ENCODE results near the gene DNAJC17. TPM values are rescaled to one million over a fixed set of nuclear protein-coding genes. Genes with fewer than 3 reads are reported as not detected.

Gene DNAJC17
- total RNA-seq, 1 donor from 2014 or later: 15.5 TPM

DNA sequence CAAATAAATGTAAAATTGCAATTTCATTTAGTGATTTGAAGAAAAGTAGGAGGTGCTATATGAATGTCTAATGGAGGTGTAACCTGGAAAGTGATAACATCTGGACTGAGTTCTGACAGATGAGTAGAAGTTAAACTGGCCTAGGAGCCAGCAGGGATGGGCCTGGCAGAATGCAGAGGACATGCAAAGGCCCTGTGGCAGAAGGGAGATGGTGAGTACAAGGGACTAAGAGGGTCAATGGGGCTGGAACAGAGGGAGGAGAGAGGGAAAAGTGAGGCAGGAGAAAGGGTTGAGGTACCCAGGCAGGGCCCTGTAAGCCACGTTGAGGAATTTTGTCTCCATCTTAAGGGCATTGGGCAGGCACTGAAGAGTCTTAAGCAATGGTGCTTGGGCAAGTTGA is 24.6 kb upstream of the DNAJC17 start:
- FAIRE-seq: no peak
- DNase-seq (ENCODE audit: low spot score in 2 of 2): no peak

DNA sequence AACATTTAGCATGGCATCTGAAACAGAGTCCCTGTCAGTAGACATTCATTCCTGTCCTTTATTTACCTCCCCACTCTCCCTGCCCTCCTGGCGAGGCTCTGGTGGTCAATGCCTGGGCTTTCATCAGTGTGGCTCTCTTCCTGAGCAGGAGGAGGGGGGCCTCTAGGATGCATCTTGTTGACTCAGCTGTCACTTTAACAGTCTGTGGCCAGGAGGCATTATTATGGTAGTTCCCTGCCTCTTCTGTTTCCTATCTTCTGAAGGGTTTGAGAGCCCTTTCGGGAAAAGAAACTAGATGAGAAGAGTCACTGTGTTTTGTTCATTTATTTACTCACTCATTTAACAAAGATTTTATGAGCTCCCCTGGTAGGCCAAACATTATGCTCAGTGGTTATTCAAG is 23.6 kb upstream of the DNAJC17 start:
- FAIRE-seq: no peak
- no peak for DNase-seq (ENCODE audit: low spot score in 2 of 2)

DNA sequence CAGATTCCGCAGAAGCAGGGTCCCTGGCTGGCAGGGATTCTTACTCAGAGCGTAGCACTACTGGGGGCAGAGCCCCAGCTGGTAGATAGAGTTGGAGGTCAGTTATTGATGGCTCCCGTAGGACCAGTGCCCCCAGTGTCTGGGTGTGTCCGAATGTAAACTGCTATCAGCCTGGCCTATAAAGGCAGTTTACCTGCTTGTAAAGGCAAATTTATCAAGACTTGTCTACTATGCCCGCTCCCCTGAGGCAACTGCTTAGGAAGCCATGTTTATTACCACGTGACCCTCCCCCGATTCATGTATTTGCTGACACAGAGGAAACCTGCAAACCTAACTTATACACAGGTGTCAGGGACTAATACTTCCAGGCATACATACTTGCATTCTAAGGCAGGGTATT is 21.8 kb upstream of the DNAJC17 start:
- no peak for FAIRE-seq

DNA sequence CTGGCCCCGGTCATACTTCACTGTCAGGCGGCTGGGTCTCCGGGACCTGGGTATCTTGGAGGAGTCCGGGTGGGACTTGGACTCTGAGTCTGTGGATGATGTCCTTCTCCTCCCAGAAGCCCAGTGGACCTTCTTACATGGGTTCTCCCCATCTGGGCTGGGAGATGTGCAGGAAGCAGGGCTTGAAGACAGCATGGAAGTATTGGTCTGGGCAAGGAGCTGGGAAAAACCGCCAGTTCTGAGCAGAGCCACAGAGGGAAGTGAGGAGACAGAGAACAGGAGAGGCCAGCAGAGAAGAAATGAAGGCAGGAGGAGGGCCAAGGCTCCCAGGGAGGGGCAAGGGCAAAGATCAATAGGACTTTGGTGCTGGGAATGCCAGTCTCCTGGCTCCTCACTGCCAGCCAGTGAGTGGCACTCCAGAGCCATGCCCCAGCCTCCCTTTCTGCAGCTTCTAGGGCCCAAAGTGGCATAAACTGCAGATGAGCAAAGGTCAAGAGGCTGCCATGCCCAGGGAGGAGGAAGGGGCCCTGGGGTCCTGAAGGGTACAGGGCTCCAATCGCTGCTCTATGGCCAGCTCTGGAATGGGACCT is 21.3 kb upstream of the DNAJC17 start, which contains the start of gene PPP1R14D:
TSS of gene PPP1R14D (minus strand) at position 262 of the 590 bp plus-strand sequence. CDS start at position 195, 67 bp downstream.
- FAIRE-seq (no peak), DNase-seq (ENCODE audit: low spot score in 2 of 2) (no peak)

More for the DNA sequence above, 21.8 kb upstream of the DNAJC17 start:
- no peak for DNase-seq (ENCODE audit: low spot score in 2 of 2)

DNA sequence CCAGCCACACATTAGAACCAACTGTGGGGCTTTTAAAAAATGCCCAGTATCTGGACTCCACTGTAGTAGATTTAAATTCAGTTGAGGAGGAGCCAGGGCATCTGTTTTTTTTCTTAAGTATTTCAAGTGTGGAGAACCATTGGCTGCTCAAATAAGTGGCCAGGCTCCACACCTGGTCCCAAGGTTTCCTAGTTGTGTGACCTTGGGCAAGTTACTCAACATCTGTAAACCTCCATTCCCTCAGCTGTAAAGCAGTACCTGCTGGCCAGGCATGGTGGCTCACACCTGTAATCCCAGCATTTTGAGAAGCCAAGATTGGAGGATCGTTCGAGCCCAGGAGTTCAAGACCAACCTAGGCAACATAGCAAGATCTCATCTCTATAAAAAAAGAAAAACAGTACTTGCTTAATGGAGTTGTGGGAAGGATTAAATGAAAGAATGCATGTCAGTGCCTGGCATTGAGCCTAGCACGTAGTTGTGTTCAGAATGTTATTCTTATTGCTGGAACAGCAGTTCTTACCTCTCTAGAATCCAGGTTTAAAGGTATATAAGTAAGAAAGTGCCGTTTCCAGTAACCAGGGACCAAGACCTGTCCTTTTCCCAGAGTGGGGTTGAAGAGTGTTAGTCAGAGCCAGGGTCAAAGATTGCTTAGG is 19.3 kb upstream of the DNAJC17 start:
- no peak for FAIRE-seq

DNA sequence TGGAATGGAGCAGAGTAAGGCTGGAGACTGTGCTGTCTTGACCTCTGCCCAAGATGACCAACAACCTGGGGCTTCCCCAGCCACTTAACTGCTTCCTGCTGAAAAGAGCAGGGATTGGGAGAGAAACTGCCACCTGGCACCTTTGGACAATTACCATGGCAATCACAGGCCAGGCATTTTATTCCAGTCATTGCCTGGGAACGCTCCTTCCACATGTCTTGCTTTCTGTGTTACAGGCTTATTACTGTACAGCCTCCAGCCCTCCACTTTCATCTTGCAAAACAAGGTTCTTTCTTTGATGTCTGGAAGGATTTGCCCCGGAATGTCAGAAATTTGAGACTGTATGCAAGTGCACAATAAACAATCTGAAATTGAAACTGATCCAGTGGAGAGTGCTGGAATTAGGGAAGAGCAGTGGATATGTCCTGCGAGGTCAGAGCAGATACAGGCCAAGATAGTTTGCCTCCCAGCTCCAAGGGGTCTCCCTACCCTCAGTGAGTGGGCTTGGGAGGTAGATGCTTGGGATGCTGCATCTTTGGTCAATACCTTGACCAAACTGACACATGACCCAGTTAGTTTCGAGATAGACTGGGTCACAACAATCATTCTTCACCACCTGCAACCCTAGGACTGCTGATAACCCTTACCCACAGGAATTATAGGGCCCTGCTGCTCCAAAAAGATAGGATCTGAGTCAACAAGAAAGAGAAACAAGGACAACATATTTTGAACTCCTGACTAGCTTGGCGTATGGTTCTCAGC is 18.6 kb upstream of the DNAJC17 start:
- no peak for DNase-seq (ENCODE audit: low spot score in 2 of 2)
- no peak for FAIRE-seq

More for the DNA sequence above, 19.3 kb upstream of the DNAJC17 start:
- DNase-seq (ENCODE audit: low spot score in 2 of 2): no peak

DNA sequence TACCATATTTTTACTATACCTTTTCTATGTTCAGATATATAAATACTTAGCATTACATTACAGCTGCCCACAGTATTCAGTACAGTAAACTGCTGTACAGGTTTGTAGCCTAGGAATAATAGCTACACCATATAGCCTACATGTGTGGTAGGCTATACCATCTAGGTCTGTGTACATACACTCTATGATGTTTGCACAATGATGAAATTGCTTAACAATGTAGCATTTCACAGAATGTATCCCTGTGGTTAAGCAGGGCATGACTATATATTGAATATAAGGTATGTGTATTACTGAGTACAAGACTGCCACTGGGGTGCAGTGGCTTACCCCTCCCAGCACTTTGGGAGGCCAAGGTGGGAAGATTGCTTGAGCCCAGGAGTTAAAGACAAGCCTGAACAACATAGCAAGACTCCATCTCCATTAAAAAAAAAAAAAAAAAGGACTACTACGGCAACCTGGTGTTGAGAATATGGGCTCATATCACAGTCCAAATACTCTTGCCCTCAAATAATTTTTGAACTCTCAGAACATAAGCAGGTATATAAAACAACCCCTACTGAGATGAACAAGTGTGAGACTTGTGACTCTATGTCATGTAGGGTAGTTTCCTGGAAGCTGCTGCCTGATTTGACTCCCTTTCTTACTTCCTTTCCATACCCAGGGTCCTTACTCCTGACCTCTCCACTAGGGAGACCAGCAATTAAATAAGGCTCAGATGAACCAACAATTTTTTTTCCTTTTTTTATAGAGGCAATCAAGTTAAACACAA is 16.5 kb upstream of the DNAJC17 start:
- FAIRE-seq (no peak), DNase-seq (ENCODE audit: low spot score in 2 of 2) (no peak)

DNA sequence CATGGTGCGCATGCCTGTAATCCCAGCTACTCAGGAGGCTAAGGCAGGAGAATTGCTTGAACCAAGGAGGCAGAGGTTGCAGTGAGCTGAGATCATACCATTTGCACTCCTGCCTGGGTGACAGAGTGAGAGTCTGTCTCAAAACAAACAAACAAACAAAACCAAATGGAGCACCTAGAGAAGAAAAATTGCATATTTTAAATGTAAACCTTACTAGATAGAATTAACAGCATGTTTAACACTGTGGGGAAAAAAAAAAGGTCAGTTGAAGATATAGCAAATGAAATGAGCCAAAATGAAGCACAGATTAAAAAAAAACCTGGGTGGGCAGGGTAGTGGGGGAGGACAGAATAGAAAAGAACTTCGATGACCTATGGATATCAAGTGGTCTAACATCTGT is 13.9 kb upstream of the DNAJC17 start:
- no peak for DNase-seq (ENCODE audit: low spot score in 2 of 2)
- FAIRE-seq: no peak

DNA sequence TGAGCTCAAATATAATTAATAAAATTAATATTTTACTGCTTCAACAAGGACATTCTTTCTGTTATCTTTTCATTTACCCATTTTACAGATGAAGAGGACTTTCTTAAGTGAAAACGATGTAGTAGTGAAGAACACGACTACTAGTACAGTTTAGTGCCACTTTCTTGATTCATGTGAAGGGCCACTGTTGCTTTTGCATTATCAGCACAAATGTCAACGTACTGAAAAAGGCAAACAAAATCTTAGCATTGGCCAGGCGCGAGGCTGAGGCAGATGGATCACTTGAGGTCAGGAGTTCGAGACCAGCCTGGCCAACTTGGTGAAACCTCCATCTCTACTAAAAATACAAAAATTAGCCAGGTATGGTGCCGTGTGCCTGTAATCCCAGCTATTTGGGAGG is 11.8 kb upstream of the DNAJC17 start:
- DNase-seq (ENCODE audit: low spot score in 2 of 2) (no peak), FAIRE-seq (no peak)

DNA sequence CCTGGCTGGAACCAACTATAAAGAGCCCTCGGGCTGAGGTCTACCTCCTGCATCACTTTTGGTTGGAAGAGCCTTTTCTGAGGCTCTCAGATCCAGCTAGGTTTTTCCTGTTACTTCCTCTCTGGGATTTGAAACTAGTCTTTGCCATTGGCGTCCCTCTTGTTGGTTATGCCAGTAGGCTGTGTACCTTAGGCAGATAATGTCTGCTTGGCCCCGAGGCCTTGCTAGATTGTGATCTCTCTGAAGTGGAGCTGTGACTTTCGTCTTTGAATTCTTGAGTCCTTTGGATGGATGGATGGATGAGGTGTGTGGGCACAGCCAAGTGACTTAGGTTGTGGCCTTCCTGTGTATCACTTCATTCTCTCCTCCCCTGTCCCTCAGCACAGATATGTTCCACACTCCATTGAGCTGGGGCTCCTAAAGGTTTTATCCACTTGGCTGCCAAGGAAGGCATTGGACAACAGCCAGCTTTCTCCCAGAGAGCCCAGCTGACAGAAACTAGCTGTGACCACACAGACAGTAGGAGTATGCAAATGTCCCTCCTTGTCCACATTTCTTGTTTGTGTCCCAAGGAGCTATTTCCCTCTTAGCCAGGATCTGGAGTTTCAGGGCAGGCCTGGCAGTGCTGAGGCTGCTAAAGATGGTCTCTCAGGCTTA is 7.9 kb upstream of the DNAJC17 start:
- FAIRE-seq (no peak), DNase-seq (ENCODE audit: low spot score in 2 of 2) (peak in 1 of 2 donors; percentile 47)

DNA sequence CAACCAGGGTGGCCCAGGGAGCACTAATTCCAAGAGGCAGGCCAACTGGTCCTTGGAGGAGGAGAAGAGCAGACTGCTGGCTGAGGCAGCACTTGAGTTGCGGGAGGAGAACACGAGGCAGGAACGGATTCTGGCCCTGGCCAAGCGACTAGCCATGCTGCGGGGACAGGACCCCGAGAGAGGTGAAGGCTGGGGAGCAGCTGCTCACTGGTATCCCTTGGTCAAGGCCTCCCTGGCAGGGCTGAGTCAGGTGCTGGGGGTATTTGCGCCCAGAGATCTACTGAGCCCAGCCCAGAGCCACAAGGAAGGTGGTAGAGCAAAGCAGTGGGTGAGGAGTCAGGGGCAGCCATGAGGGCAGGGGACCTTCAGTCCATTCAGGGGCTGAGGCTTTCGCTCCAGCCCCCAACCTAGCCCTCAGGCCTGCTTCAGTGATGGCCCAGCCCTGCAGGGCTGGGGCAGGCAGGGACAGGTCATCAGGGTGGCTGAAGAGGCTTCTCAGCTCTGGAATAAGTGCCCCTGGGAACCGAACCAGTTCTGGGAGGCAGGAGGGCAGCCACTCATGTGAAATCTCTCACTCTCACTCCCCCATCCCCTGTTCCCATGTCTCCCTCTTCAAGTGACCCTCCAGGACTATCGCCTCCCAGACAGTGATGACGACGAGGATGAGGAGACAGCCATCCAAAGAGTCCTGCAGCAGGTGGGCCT is 5.6 kb upstream of the DNAJC17 start:
- no peak for FAIRE-seq
- DNase-seq (ENCODE audit: low spot score in 2 of 2): no peak

DNA sequence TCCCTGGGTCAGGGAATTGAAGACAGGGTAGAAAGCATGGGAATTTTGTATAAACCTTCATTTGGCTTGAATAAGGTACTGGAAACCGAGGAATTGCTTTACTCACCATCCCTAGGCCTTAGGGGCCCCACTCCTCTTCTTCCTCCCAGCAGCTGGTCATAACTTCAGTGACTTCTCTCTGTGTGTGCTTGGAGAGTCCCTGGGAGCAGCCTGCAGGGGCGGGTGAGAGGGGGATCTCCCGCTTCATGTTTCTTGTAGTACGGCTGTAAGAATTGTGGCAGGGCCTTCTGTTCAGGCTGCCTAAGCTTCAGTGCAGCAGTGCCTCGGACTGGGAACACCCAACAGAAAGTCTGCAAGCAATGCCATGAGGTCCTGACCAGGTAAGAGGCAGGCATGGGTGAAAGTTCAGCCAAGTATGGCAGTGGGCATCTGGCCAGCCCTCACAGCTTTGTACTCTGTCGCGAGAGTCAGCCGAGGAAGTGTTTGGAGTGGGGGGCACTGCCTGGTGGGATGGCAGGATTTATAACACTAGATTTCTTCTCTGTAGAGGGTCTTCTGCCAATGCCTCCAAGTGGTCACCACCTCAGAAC is 1.7 kb upstream of the DNAJC17 start:
- no peak for DNase-seq (ENCODE audit: low spot score in 2 of 2)
- no peak for FAIRE-seq

DNA sequence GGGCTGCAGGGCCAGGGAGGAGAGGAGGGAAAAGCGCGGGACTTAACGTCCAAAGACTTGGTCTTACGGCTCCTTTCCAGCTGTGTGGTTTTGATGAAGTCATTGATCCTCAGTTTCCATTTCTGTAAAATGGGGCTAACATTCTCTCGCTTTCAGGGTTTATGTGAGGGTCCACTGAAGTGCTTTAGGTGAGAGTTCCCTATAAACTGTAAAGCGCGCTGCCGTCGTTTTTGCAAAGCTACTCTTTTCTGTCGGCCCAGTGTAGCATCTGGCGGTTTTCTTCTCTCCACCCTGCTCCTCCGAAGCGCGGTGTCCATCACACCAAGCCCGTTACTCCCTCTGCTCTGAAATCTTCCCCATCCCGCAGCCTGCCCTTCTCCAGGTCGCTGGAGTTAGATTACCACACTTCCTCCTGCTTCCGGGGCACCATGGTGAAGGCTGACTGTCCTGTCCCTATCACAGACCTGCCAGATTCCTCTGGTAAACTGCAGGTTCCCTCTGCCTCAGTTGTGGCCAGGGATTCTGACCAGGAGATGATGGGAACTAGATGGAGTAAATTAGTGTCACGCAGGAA is 702 bp upstream of the DNAJC17 start:
- DNase-seq (ENCODE audit: low spot score in 2 of 2) (no peak), FAIRE-seq (no peak)

DNA sequence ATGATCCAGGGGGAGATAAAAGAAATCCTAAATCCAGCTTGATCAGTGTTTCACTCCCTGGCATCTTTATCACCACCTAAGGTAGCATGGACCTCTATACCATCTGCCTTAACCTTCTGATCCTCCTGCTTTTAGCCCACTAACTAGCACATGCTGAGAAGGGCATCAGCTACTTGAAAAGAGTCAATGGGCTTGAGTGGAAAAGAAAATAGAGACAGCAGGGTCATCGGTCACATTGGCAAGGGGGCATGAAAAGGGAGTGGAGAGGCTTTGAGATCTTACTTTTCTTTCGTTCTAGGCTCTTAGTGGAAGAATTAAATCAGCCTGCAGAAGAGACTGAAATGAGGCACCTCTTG is 623 bp downstream of the DNAJC17 start:
- no peak for DNase-seq (ENCODE audit: low spot score in 2 of 2)
- no peak for FAIRE-seq

DNA sequence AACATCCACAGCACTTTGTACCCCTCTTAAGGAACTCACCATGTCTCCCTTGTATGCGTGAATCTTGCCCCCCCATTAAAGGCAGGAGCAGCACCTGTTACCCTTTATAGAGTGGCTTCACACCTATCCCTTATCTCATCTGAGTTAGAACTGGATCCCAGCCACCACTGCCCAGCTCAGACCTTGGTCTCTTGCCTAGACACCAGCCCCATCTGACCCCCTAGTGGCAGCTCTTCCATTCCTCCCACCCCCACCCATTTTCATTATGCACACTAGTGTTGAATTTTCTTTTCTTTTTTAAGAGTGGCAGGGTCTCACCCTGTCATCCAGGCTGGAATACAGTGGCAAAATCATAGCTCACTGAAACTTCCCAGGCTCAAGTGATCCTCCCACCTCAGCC is 3.6 kb downstream of the DNAJC17 start:
- no peak for DNase-seq (ENCODE audit: low spot score in 2 of 2)
- FAIRE-seq: no peak

DNA sequence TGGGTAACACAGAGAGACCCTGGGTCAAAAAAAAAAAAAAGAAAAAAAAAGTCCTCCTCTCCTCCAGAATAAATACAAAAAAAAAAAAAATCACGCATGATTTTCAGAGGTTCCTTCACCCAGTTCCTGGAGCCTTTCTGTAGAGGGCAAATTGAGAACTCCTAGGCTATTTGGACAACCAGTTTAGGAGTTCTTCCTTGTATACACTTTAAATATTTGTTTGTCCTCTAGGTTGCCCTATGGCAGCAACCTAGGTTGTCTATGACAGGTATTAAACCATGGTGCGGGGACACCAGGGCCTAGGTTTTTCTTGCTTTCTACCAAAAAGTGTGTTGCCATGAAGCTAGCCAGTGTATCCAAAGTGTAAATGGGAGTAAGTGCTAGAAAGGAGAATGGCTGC is 4.2 kb downstream of the DNAJC17 start:
- FAIRE-seq (no peak), DNase-seq (ENCODE audit: low spot score in 2 of 2) (no peak)

DNA sequence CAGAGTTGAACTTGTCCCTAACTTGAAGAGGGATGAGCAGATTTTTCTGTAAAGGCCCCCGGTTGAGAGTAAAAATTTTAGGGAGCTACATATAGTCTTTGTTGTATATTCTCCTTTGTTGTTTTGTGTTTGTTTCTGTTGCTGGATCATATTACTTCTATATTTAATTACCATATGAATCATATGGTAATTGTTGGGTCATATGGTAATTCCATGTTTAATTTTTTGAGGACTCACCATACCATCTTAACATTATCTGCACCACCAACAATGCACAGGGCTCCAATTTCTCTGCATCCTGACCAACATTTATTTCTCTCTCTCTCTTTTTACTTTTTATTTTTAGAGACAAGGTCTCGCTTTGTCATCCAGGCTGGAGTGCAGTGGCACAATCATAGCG is 7.8 kb downstream of the DNAJC17 start:
- FAIRE-seq: no peak
- no peak for DNase-seq (ENCODE audit: low spot score in 2 of 2)

DNA sequence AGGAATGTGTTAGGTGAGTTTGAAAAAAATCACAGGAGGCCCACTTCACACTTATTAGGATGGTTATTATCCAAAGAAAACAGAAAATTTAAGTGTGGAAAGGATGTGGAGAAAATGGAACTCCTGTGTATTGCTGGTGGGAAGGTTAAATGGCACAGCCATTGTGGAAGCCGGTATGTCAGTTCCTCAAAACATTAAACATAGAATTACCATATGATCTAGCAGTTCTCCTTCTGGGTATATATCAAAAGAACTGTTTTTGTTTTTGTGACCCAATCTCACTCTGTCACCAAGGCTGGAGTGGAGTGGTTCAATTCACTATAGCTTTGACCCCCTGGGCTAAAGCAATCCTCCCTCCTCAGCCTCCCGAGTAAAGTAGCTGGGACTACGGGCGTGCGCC is 10.8 kb downstream of the DNAJC17 start:
- no peak for DNase-seq (ENCODE audit: low spot score in 2 of 2)
- FAIRE-seq: no peak

DNA sequence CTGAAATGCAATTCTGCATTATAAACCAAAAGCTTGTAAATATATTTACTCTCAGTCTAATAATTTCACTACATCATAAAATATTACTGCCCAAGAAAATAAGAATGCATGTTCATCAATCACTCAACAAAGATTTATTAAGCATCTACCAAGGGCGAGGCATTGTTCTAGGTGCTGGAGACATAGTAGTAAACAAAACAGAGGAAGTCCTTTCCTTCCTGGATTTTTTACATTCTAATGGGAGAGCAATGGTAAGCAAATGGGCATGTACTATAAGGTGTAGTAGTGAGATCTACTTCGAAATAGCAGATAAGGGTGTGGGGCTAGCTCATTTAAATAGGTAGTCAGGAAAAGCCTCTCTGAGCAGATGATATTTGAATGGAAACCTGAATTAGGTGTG is 11.2 kb downstream of the DNAJC17 start:
- DNase-seq (ENCODE audit: low spot score in 2 of 2): no peak
- FAIRE-seq: no peak

All from frontal cortex (tissue), 4 donors.